IMR-90 (cell line): ENCODE data around the gene PLCB2.

Experiments
- CTCF ChIP-seq: conservative IDR thresholded peaks from 2 replicates; pipeline ENCODE4 v1.5.1; 2012; ENCODE audit warnings: mild to moderate bottlenecking, low read depth, low read length, improper control_type of control experiment
- MAFK ChIP-seq: IDR thresholded peaks from 2 replicates; pipeline ENCODE4 v1.6.1; 2012; ENCODE audit warnings: low read depth, low read length, improper control_type of control experiment
- MAZ ChIP-seq: IDR thresholded peaks from 2 replicates; pipeline ENCODE4 v1.6.1; 2012; ENCODE audit warnings: low read depth, mild to moderate bottlenecking, low read length, improper control_type of control experiment, moderate library complexity, borderline replicate concordance
- POLR2A ChIP-seq: IDR thresholded peaks from 2 replicates; pipeline ENCODE4 v1.6.1; 2012; ENCODE audit warnings: mild to moderate bottlenecking, low read depth, low read length
- RAD21 ChIP-seq: IDR thresholded peaks from 2 replicates; pipeline ENCODE4 v1.6.1; 2012; ENCODE audit warnings: low read length, improper control_type of control experiment
- RCOR1 ChIP-seq: IDR thresholded peaks from 2 replicates; pipeline ENCODE4 v1.6.1; 2012; ENCODE audit warnings: mild to moderate bottlenecking, low read length, improper control_type of control experiment; ENCODE audit not compliant: insufficient replicate concordance
- RFX5 ChIP-seq: IDR thresholded peaks from 2 replicates; pipeline ENCODE4 v1.8.0; 2012; ENCODE audit warnings: low read depth, mild to moderate bottlenecking, low read length, moderate library complexity
- TF ChIP-seq, protein P1 (sequence below): fragments of 150-350 bp; IDR thresholded peaks from 2 replicates; pipeline ENCODE4 v1.6.1; 2017; ENCODE audit warnings: mild to moderate bottlenecking, antibody characterized with exemption, low read length, low read depth

- no peak for TF ChIP-seq CTCF
- TF ChIP-seq POLR2A: no peak
- TF ChIP-seq, protein P1, sequence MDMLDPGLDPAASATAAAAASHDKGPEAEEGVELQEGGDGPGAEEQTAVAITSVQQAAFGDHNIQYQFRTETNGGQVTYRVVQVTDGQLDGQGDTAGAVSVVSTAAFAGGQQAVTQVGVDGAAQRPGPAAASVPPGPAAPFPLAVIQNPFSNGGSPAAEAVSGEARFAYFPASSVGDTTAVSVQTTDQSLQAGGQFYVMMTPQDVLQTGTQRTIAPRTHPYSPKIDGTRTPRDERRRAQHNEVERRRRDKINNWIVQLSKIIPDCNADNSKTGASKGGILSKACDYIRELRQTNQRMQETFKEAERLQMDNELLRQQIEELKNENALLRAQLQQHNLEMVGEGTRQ: no peak
- no peak for TF ChIP-seq RFX5
- TF ChIP-seq MAZ: no peak
- TF ChIP-seq MAFK: no peak
- no peak for TF ChIP-seq RAD21
- no peak for TF ChIP-seq RCOR1
Observed at GRCh38 chr15:40309344-40309862, 1.7 kb upstream of the PLCB2 start.
